ENCODE measurements around the gene COQ7. TPM values are rescaled to one million over a fixed set of nuclear protein-coding genes. Genes with fewer than 3 reads are reported as not detected.

Gene COQ7
- total RNA-seq, 2 experiments from 2014 or later: 13.2 to 16.0 TPM

DNA sequence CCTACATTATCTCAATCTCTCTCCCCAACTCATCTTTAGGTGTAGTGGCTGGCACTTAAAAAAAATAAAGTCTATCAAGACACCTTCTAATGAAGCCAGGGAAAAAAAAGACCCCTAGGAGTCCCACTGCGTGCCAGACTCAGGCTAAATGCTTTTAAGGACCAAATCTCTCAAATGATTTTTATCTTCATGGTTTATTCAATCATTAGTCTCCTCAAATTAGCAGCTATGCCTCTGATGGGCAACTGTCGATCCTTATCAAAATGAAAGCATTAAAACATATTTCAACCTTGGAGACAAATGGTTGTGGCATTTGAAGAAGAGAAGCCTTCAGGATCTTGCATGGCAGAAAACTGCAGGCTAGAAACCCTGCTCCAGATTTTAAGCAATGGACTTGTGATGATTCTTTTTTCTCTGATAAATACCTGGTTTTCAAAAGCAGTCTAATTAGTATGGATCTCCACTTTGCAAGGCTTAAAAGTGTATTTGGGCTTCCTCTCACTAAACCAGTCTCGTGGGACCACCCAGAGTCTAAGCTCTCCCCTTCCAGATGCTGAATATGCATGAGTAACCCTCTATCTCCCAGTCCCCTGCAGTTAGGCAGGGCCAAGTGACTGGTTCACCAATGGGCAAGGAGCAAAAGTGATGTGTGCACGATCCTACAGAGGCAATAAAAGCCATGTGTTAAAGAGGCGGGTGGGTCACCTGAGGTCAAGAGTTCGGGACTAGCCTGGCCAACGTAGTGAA is 61.2 kb downstream of the COQ7 start:
- H3K4me1 Mint-ChIP-seq: peaks cover 21% of the 10 kb centered on the region
- no peak overlapping the region for H3K4me3 Mint-ChIP-seq
- H3K27me3 Mint-ChIP-seq: no peaks in the 10 kb centered on the region
- no peaks in the 10 kb centered on the region for H3K9me3 Mint-ChIP-seq (ENCODE audit: low read depth)
- no peaks in the 10 kb centered on the region for H3K36me3 Mint-ChIP-seq (ENCODE audit: low read depth)
- no peak for DNase-seq
- ATAC-seq: no peak
- intact Hi-C loops (cut with DNase I, micrococcal nuclease): no loop called here
- ChIA-PET POLR2A (no interaction called here), CTCF (interaction anchor here (1.1 kb wide), 1 partner anchor 42 kb away, joined by 4 read pairs; no protein-coding TSS in a partner anchor)
- H3K27ac Mint-ChIP-seq: no peak overlapping the region

Other genes starting within 250 kb of the COQ7 start
- gene SMG1, start 141.2 kb upstream of the COQ7 start, total RNA-seq: 100 to 1,000 TPM in 1 of 2 experiments, 10 to 100 TPM in 1; 82.2 to 101 TPM
- gene TMC7, start 83.7 kb upstream of the COQ7 start, total RNA-seq: not detected
- gene ITPRIPL2, start 46.4 kb downstream of the COQ7 start, total RNA-seq: 1 to 10 TPM; 2.4 to 4.2 TPM
- not detected for gene SYT17, start 100.6 kb downstream of the COQ7 start, total RNA-seq
- not detected for gene CLEC19A, start 218.1 kb downstream of the COQ7 start, total RNA-seq

Data from activated CD4-positive, alpha-beta T cell treated with anti-CD3 and anti-CD28 coated beads for 36 hours (primary cell).